ENCODE results near the gene ACSF3.
"Not testable (repeated sequence)": the region's sequence is repeated elsewhere in the genome, so short reads cannot be mapped to it uniquely, and the experiment has no call there.

Gene ACSF3

GRCh38 chr16:89156740-89157645 lies 63.3 kb downstream of the ACSF3 start:
- DNase-seq (ENCODE audit: low read depth in 3 of 3, low spot score in 1 of 3): no peak

GRCh38 chr16:89157778-89158177 lies 64.1 kb downstream of the ACSF3 start:
- no peak for DNase-seq (ENCODE audit: low read depth in 3 of 3, low spot score in 1 of 3)

GRCh38 chr16:89159066-89159849 lies 65.6 kb downstream of the ACSF3 start:
- no peak for DNase-seq (ENCODE audit: low read depth in 3 of 3, low spot score in 1 of 3)

- DNase-seq (ENCODE audit: low read depth in 3 of 3, low spot score in 1 of 3): no peak
Measured at GRCh38 chr16:89159850-89160354, 66.2 kb downstream of the ACSF3 start.

- DNase-seq (ENCODE audit: low read depth in 3 of 3, low spot score in 1 of 3): no peak
Measured at GRCh38 chr16:89160977-89161701, 67.5 kb downstream of the ACSF3 start.

- DNase-seq (ENCODE audit: low read depth in 3 of 3, low spot score in 1 of 3): no peak
Measured at GRCh38 chr16:89161763-89162713, 68.4 kb downstream of the ACSF3 start.

GRCh38 chr16:89163297-89163696 lies 69.6 kb downstream of the ACSF3 start:
- no peak for DNase-seq (ENCODE audit: low read depth in 3 of 3, low spot score in 1 of 3)

GRCh38 chr16:89164436-89164835 lies 70.8 kb downstream of the ACSF3 start:
- DNase-seq (ENCODE audit: low read depth in 3 of 3, low spot score in 1 of 3): no peak

GRCh38 chr16:89164847-89165680 lies 71.4 kb downstream of the ACSF3 start:
- DNase-seq (ENCODE audit: low read depth in 3 of 3, low spot score in 1 of 3): no peak

GRCh38 chr16:89165681-89165979 lies 72.0 kb downstream of the ACSF3 start:
- not testable (repeated sequence) for DNase-seq (ENCODE audit: low read depth in 3 of 3, low spot score in 1 of 3)

GRCh38 chr16:89166696-89167424 lies 73.2 kb downstream of the ACSF3 start:
- no peak for DNase-seq (ENCODE audit: low read depth in 3 of 3, low spot score in 1 of 3)

- peak; percentile 64 to 90 (median 75) for DNase-seq (ENCODE audit: low read depth in 3 of 3, low spot score in 1 of 3)
Measured at GRCh38 chr16:89167425-89167941, 73.8 kb downstream of the ACSF3 start.

GRCh38 chr16:89168381-89169189 lies 74.9 kb downstream of the ACSF3 start:
- DNase-seq (ENCODE audit: low read depth in 3 of 3, low spot score in 1 of 3): no peak

GRCh38 chr16:89169778-89170177 lies 76.1 kb downstream of the ACSF3 start:
- no peak for DNase-seq (ENCODE audit: low read depth in 3 of 3, low spot score in 1 of 3)

- no peak for DNase-seq (ENCODE audit: low read depth in 3 of 3, low spot score in 1 of 3)
Measured at GRCh38 chr16:89170346-89171215, 76.9 kb downstream of the ACSF3 start.
